Transverse colon (tissue), 4 donors: ENCODE data around the gene IL17REL. TPM values are rescaled to one million over a fixed set of nuclear protein-coding genes. Genes with fewer than 3 reads are reported as not detected.

Experiments
- DNase-seq: peaks from one replicate; pipeline ENCODE4 v3.0.0-alpha.2; 2019
- H3K27ac ChIP-seq, 4 donors: fragments of 200-600 bp; sonication (generic); 2 replicates each; pipeline ENCODE4 v1.5.1; 2016 to 2018; ENCODE audit warnings: inconsistent platforms in 4 of 4
- H3K27me3 ChIP-seq: fragments of 200-600 bp; sonication (generic); 2 replicates; pipeline ENCODE4 v1.5.1; 2017; ENCODE audit warnings: inconsistent platforms
- H3K36me3 ChIP-seq, 4 donors: fragments of 200-600 bp; sonication (generic); 2 replicates each; pipeline ENCODE4 v1.5.1; 2017 to 2019; ENCODE audit warnings: inconsistent platforms in 4 of 4
- H3K4me1 ChIP-seq, 4 donors: fragments of 200-600 bp; sonication (generic); 2 replicates each; pipeline ENCODE4 v1.5.1; 2017 to 2020; ENCODE audit warnings: inconsistent platforms in 4 of 4
- H3K4me3 ChIP-seq, 4 donors: fragments of 200-600 bp; sonication (generic); 1 replicate in 1 of 4; 2 replicates in 3 of 4; pipeline versions ENCODE4 v1.5.1 to v1.6.1; 2017 to 2019; ENCODE audit warnings: inconsistent platforms in 4 of 4
- H3K9me3 ChIP-seq, 2 donors: fragments of 200-600 bp; sonication (generic); 2 replicates each; pipeline ENCODE4 v1.5.1; 2017 to 2019; ENCODE audit warnings: inconsistent platforms in 2 of 2
- EP300 ChIP-seq: sonication (generic); formaldehyde crosslinking; IDR thresholded peaks from one replicate; pipeline ENCODE4 v1.6.1; 2017; ENCODE audit warnings: antibody characterized with exemption, low read depth
- POLR2A ChIP-seq: fragments of 450-650 bp; IDR thresholded peaks from one replicate; pipeline ENCODE4 v1.6.1; 2016; ENCODE audit warnings: antibody characterized with exemption, mild to moderate bottlenecking, moderate library complexity
- POLR2AphosphoS5 ChIP-seq, 3 donors: sonication (generic); formaldehyde crosslinking; IDR thresholded peaks; one replicate each; pipeline ENCODE4 v1.6.1; 2016; ENCODE audit warnings: antibody characterized with exemption in 3 of 3
- WGBS, 2 donors: methylation state at CpG; one replicate each; pipeline ENCODE4 v1.1.5; 2018; ENCODE audit warnings: low coverage in 1 of 2; 5-methylcytosine and 5-hydroxymethylcytosine counted together
- in situ Hi-C, 4 donors: fragments of 200-750 bp; cut with MboI; loops; one replicate each; pipeline versions ENCODE4 v1.15.0 to v1.15.1; 2017; ENCODE audit warnings: low sequenced_read_pairs in 3 of 4, low pct_ligation_motif_present in 1 of 4, low pct_unique_long_range_greater_than_20kb in 1 of 4
- intact Hi-C: fragments of 100-400 bp; cut with DNase I; formaldehyde crosslinking; loops from one replicate; pipeline ENCODE4 v1.15.1; 2023; ENCODE audit warnings: low total_unique reads
- total RNA-seq, 4 donors: library from RNA; depleted of rRNA; stranded (reverse); fragments of >200 nt; gene quantifications; one replicate each; pipeline ENCODE4 v1.1.0, GENCODE V29; 2016
- TF ChIP-seq, protein P1 (sequence below), 5 experiments: fragments of 200-600 bp in 3 of 5; fragments of 450-650 bp in 2 of 5; sonication (generic) in 3 of 5; IDR thresholded peaks; 1 replicate in 2 of 5; 2 replicates in 3 of 5; pipeline ENCODE4 v1.5.1; 2016 to 2017; ENCODE audit warnings: antibody characterized with exemption in 5 of 5, inconsistent platforms in 3 of 5, mild to moderate bottlenecking in 2 of 5, moderate library complexity in 1 of 5

IL17REL gene
- total RNA-seq, 4 donors from 2014 or later, result 0.32 to 2.2 (median 1.3) TPM

- Histone ChIP-seq H3K27ac (no peak overlapping the region), H3K27me3 (peaks cover 64% of the 10 kb centered on the region), H3K36me3 (no peaks in the 10 kb centered on the region), H3K4me3 (no peak overlapping the region), H3K4me1 (peaks cover 0 to 10% (median 6%) of the 10 kb centered on the region in 4 donors), H3K9me3 (no peaks in the 10 kb centered on the region)
- peak; percentile 2 for DNase-seq
- intact Hi-C loops (no loop called here), in situ Hi-C loops (no loop called here)
- TF ChIP-seq POLR2A (no peak), POLR2AphosphoS5 (IDR thresholded peaks at IDR 0.05) (no peak)
- WGBS, 2 donors, result 40 to 85% methylated on average over 1 to 6 of the region's 6 CpGs
These were observed 5.2 kb upstream of the IL17REL start for GRCh38 chr22:50017701-50018224.

DNA sequence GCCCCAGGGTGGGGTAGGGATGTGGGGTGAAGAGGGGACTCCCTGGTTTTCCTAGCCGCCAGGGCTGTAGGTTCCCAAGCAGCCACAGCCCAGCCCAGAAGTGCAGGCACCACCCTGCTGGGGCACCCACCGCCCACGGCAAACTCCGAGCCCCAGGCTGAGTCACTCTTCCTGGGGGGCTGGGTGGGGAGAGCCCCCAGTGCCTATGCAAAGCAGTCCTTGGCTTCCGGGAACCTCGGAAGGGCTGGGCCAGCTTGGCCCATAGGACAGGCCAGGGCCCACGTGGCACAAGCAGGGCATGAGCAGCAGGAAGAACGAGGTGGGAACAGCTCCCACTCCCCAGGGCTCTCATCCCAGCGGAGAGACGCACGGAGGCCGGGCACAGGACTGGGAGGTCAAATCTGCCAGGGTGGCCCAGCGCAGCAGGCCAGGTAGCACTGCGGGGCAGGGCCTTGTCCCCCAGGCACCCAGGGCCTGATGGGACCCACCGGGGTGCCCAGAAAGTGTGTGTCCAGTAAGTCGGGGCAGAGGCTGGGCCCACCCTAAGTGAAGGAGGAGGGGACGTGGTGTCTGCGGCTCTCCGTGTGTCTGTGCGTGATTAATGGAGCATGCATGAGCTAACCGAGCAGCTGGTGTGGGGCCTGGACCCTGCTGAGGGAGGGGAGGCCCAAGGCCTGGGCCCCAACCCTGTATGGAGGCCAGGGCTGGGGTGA is 4.6 kb upstream of the IL17REL start:
- Histone ChIP-seq H3K36me3 (no peaks in the 10 kb centered on the region), H3K4me3 (no peak overlapping the region), H3K27me3 (peaks cover 71% of the 10 kb centered on the region), H3K4me1 (peaks cover 0 to 12% (median 7%) of the 10 kb centered on the region in 4 donors), H3K27ac (no peak overlapping the region), H3K9me3 (no peaks in the 10 kb centered on the region)
- WGBS, 2 donors, result 61% methylated on average over 21 of the region's 21 CpGs; no CpG with 5 or more reads in 1 of the 2 donors
- DNase-seq, result peak; percentile 11
- in situ Hi-C loops, result no loop called here
- TF ChIP-seq POLR2AphosphoS5 (IDR thresholded peaks at IDR 0.05) (no peak), POLR2A (no peak), EP300 (no peak)
- TF ChIP-seq, protein P1, sequence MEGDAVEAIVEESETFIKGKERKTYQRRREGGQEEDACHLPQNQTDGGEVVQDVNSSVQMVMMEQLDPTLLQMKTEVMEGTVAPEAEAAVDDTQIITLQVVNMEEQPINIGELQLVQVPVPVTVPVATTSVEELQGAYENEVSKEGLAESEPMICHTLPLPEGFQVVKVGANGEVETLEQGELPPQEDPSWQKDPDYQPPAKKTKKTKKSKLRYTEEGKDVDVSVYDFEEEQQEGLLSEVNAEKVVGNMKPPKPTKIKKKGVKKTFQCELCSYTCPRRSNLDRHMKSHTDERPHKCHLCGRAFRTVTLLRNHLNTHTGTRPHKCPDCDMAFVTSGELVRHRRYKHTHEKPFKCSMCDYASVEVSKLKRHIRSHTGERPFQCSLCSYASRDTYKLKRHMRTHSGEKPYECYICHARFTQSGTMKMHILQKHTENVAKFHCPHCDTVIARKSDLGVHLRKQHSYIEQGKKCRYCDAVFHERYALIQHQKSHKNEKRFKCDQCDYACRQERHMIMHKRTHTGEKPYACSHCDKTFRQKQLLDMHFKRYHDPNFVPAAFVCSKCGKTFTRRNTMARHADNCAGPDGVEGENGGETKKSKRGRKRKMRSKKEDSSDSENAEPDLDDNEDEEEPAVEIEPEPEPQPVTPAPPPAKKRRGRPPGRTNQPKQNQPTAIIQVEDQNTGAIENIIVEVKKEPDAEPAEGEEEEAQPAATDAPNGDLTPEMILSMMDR (IDR thresholded peaks at IDR 0.05), result no peak
- intact Hi-C loops, result no loop called here

DNA sequence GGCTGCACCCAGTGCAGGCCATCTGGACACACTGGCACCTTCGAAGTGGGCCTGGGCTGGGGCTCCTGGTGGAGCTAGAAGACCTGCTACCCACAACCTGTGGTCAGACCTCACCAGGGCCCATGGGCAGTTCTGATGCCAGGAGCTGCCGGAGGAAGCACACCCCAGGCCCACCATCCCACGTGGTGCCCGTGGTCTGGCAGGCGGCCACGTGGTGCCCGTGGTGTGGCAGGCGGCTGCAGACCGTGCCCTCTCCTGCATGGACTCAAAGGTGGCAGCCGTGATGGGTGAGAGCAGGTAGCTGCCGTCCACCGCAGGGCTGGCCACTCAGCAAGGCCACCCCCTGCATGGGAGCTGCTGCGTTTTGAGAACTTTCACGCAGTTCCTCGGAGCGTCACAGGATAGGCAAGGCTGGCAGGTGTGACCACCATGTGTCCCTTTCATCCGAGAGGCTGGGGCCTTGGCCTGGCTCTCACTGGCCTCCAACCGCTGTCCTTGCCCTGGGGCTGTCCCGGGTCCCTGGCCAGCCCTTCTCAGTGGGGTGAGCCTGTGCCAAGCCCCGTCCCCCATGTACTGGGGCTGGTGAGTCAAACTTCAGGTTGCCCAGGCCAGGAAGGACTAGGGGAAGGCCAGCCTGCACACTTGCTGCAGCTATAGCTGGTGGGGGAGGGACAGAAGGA is 3.9 kb upstream of the IL17REL start:
- intact Hi-C loops (no loop called here), in situ Hi-C loops (no loop called here)
- Histone ChIP-seq H3K4me3 (no peak overlapping the region), H3K36me3 (no peaks in the 10 kb centered on the region), H3K27me3 (peaks cover 78% of the 10 kb centered on the region), H3K4me1 (peaks cover 0 to 13% (median 7%) of the 10 kb centered on the region in 4 donors), H3K27ac (no peak overlapping the region), H3K9me3 (no peaks in the 10 kb centered on the region)
- DNase-seq, result peak; percentile 6
- 87% methylated on average over 18 of the region's 20 CpGs; no CpG with 5 or more reads in 1 of the 2 donors for WGBS, 2 donors
- TF ChIP-seq, protein P1 (IDR thresholded peaks at IDR 0.05), result no peak
- no peak for TF ChIP-seq POLR2A

DNA sequence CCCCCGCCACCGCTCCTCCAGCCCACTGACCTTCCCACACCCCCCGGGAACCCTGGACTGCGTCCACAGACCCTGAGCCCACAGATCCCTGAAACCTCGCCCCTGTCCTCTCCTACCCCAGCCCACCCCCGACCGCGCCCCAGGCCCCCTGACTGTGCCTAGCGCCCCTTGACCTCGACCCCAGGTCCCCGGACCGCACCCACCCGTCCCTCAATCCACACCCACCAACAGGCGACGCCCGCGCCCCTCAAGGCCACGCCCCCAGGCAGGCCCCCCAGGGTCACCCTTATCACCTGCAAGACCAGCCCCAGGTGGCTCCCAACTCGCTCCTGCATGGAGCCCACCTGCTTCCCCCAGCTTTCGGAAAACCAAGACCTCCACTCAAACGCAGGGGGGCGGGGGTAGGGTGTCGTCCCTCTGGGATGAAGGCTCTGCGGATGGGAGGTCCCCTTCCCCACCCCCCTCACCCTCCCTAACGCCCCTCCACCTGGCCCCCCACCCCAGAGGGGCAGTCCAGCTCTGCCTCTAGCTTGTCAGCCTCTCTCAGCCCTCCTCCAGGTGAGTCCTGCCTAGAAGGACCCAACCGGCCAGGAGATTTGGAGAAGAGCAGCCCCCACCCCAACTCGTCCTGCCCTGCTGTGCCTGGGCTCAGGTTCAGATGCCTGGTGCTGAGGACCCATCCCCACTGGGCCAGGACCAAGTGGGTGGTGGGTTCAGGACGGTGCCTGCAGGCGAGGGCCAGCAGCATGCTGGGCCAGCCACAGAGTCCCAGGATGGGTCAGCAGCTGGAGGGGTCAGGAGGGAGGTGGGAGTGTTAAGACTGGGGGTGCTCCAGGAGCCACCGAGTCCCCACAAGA is 3.1 kb upstream of the IL17REL start:
- TF ChIP-seq EP300 (no peak), POLR2A (no peak), POLR2AphosphoS5 (IDR thresholded peaks at IDR 0.05) (no peak)
- TF ChIP-seq, protein P1 (IDR thresholded peaks at IDR 0.05), result no peak
- no peaks in the 10 kb centered on the region for H3K36me3 ChIP-seq
- in situ Hi-C loops (no loop called here), intact Hi-C loops (no loop called here)
- H3K4me3 ChIP-seq, result no peak overlapping the region
- peaks cover 85% of the 10 kb centered on the region for H3K27me3 ChIP-seq
- peak; percentile 5 for DNase-seq
- no peak overlapping the region for H3K27ac ChIP-seq
- H3K4me1 ChIP-seq, result peaks cover 0 to 15% (median 7%) of the 10 kb centered on the region in 4 donors
- H3K9me3 ChIP-seq, result no peaks in the 10 kb centered on the region
- WGBS, 2 donors, result 38% methylated on average over 29 of the region's 30 CpGs; no CpG with 5 or more reads in 1 of the 2 donors
